HG03457 (cell line): ENCODE measurements around the gene WWOX.

ENCODE experiments used
- ATAC-seq: cut with Tn5 transposase; IDR thresholded peaks from one replicate; pipeline ENCODE4 v1.9.1; 2021; ENCODE audit warnings: moderate number of reproducible peaks; ENCODE audit not compliant: unreplicated experiment

WWOX gene

GRCh38 chr16:78258375-78259065, 159.1 kb downstream of the WWOX start:
- no peak for ATAC-seq

- ATAC-seq: no peak
These were observed 160.4 kb downstream of the WWOX start for GRCh38 chr16:78259873-78260272.

- no peak for ATAC-seq
These were observed 165.2 kb downstream of the WWOX start for GRCh38 chr16:78264642-78265041.

GRCh38 chr16:78269256-78269655, 169.8 kb downstream of the WWOX start:
- ATAC-seq: no peak

GRCh38 chr16:78271981-78272380, 172.5 kb downstream of the WWOX start:
- no peak for ATAC-seq

GRCh38 chr16:78274771-78275170, 175.3 kb downstream of the WWOX start:
- no peak for ATAC-seq

- no peak for ATAC-seq
These were observed 176.0 kb downstream of the WWOX start for GRCh38 chr16:78275420-78275819.

- ATAC-seq: no peak
These were observed 178.0 kb downstream of the WWOX start for GRCh38 chr16:78277321-78278055.

- no peak for ATAC-seq
These were observed 178.6 kb downstream of the WWOX start for GRCh38 chr16:78278056-78278450.

- ATAC-seq: no peak
These were observed 181.7 kb downstream of the WWOX start for GRCh38 chr16:78281115-78281514.

GRCh38 chr16:78283548-78284251, 184.2 kb downstream of the WWOX start:
- ATAC-seq: no peak

- ATAC-seq: no peak
These were observed 184.9 kb downstream of the WWOX start for GRCh38 chr16:78284326-78284725.

- no peak for ATAC-seq
These were observed 185.5 kb downstream of the WWOX start for GRCh38 chr16:78284957-78285434.

- ATAC-seq: no peak
These were observed 186.0 kb downstream of the WWOX start for GRCh38 chr16:78285437-78285922.

GRCh38 chr16:78286065-78286464, 186.6 kb downstream of the WWOX start:
- no peak for ATAC-seq

- no peak for ATAC-seq
These were observed 189.4 kb downstream of the WWOX start for GRCh38 chr16:78288888-78289287.

GRCh38 chr16:78289373-78289772, 189.9 kb downstream of the WWOX start:
- no peak for ATAC-seq

GRCh38 chr16:78289844-78290277, 190.4 kb downstream of the WWOX start:
- no peak for ATAC-seq

- no peak for ATAC-seq
These were observed 190.9 kb downstream of the WWOX start for GRCh38 chr16:78290395-78290794.

GRCh38 chr16:78290872-78291591, 191.6 kb downstream of the WWOX start:
- ATAC-seq: no peak

GRCh38 chr16:78291604-78292003, 192.2 kb downstream of the WWOX start:
- ATAC-seq: no peak
